T-helper 2 cell treated with Interferon-gamma antibody and Interleukin-4, amounts not matched to agents 5 μg/mL and 100 μg/mL, for 36 hours (primary cell): ENCODE results near the gene FHL2.

ENCODE experiments used
- DNase-seq: peaks from one replicate; pipeline ENCODE4 v3.0.0; 2021; ENCODE audit warnings: low spot score
- H3K27ac Mint-ChIP-seq: one replicate; pipeline ENCODE4 v1.8.0; 2021; ENCODE audit warnings: mild to moderate bottlenecking, mixed read lengths
- H3K27me3 Mint-ChIP-seq: one replicate; pipeline ENCODE4 v1.8.0; 2021; ENCODE audit warnings: low read depth, mixed read lengths
- H3K36me3 Mint-ChIP-seq: one replicate; pipeline ENCODE4 v1.8.0; 2021; ENCODE audit warnings: low read depth, mixed read lengths
- H3K4me1 Mint-ChIP-seq: one replicate; pipeline ENCODE4 v1.8.0; 2021; ENCODE audit warnings: low read depth, mixed read lengths
- H3K4me3 Mint-ChIP-seq: one replicate; pipeline ENCODE4 v1.8.0; 2022; ENCODE audit warnings: mild to moderate bottlenecking, moderate library complexity, mixed read lengths
- H3K9me3 Mint-ChIP-seq: one replicate; pipeline ENCODE4 v1.8.0; 2021; ENCODE audit warnings: mixed read lengths

Gene FHL2

GRCh38 chr2:105397953-105398335 lies 907 bp downstream of the FHL2 start:
- H3K4me1 Mint-ChIP-seq = peaks cover 10% of the 10 kb centered on the region
- H3K36me3 Mint-ChIP-seq = peaks cover 2% of the 10 kb centered on the region
- peak overlapping the region; percentile 88 for H3K4me3 Mint-ChIP-seq
- H3K27me3 Mint-ChIP-seq = peaks cover 32% of the 10 kb centered on the region
- H3K27ac Mint-ChIP-seq = peak overlapping the region; percentile 77
- H3K9me3 Mint-ChIP-seq = no peaks in the 10 kb centered on the region
- no peak for DNase-seq

- Mint-ChIP-seq H3K4me3 (peak overlapping the region; percentile 88), H3K4me1 (peaks cover 10% of the 10 kb centered on the region), H3K36me3 (peaks cover 2% of the 10 kb centered on the region), H3K27me3 (peaks cover 31% of the 10 kb centered on the region), H3K9me3 (no peaks in the 10 kb centered on the region), H3K27ac (no peak overlapping the region)
- DNase-seq = no peak
These were observed 1.7 kb downstream of the FHL2 start for GRCh38 chr2:105397025-105397722.

GRCh38 chr2:105396254-105397024 lies 2.4 kb downstream of the FHL2 start:
- Mint-ChIP-seq H3K27ac (no peak overlapping the region), H3K36me3 (peaks cover 2% of the 10 kb centered on the region), H3K9me3 (no peaks in the 10 kb centered on the region), H3K4me3 (no peak overlapping the region), H3K4me1 (peaks cover 10% of the 10 kb centered on the region), H3K27me3 (peaks cover 31% of the 10 kb centered on the region)
- peak; percentile 69 for DNase-seq

- H3K27me3 Mint-ChIP-seq = peaks cover 25% of the 10 kb centered on the region
- H3K36me3 Mint-ChIP-seq = peaks cover 2% of the 10 kb centered on the region
- no peak overlapping the region for H3K4me3 Mint-ChIP-seq
- peaks cover 10% of the 10 kb centered on the region for H3K4me1 Mint-ChIP-seq
- no peak for DNase-seq
- no peaks in the 10 kb centered on the region for H3K9me3 Mint-ChIP-seq
- H3K27ac Mint-ChIP-seq = no peak overlapping the region
These were observed 3.2 kb downstream of the FHL2 start for GRCh38 chr2:105395691-105396090.

- DNase-seq = no peak
- no peak overlapping the region for H3K27ac Mint-ChIP-seq
These were observed 3.8 kb downstream of the FHL2 start for GRCh38 chr2:105394951-105395611.

GRCh38 chr2:105393373-105394055 lies 5.3 kb downstream of the FHL2 start:
- H3K27ac Mint-ChIP-seq = no peak overlapping the region
- peaks cover 6% of the 10 kb centered on the region for H3K4me1 Mint-ChIP-seq
- peaks cover 2% of the 10 kb centered on the region for H3K36me3 Mint-ChIP-seq
- H3K27me3 Mint-ChIP-seq = peaks cover 12% of the 10 kb centered on the region
- H3K4me3 Mint-ChIP-seq = no peak overlapping the region
- DNase-seq = no peak
- H3K9me3 Mint-ChIP-seq = no peaks in the 10 kb centered on the region

More at GRCh38 chr2:105394951-105395611, 3.8 kb downstream of the FHL2 start:
- Mint-ChIP-seq H3K4me3 (no peak overlapping the region), H3K36me3 (peaks cover 2% of the 10 kb centered on the region), H3K27me3 (peaks cover 22% of the 10 kb centered on the region), H3K4me1 (peaks cover 10% of the 10 kb centered on the region), H3K9me3 (no peaks in the 10 kb centered on the region)

- Mint-ChIP-seq H3K36me3 (peaks cover 2% of the 10 kb centered on the region), H3K9me3 (no peaks in the 10 kb centered on the region), H3K4me3 (no peak overlapping the region), H3K4me1 (no peaks in the 10 kb centered on the region), H3K27ac (no peak overlapping the region), H3K27me3 (peaks cover 6% of the 10 kb centered on the region)
- no peak for DNase-seq
These were observed 6.8 kb downstream of the FHL2 start for GRCh38 chr2:105391763-105392662.

GRCh38 chr2:105391058-105391627 lies 7.7 kb downstream of the FHL2 start:
- no peak for DNase-seq
- Mint-ChIP-seq H3K4me3 (no peak overlapping the region), H3K27me3 (peaks cover 2% of the 10 kb centered on the region), H3K9me3 (no peaks in the 10 kb centered on the region), H3K4me1 (no peaks in the 10 kb centered on the region), H3K27ac (no peak overlapping the region), H3K36me3 (peaks cover 2% of the 10 kb centered on the region)

- no peaks in the 10 kb centered on the region for H3K4me1 Mint-ChIP-seq
- no peaks in the 10 kb centered on the region for H3K9me3 Mint-ChIP-seq
- DNase-seq = no peak
- H3K36me3 Mint-ChIP-seq = peaks cover 2% of the 10 kb centered on the region
- peaks cover 2% of the 10 kb centered on the region for H3K27me3 Mint-ChIP-seq
- no peak overlapping the region for H3K27ac Mint-ChIP-seq
- H3K4me3 Mint-ChIP-seq = no peak overlapping the region
These were observed 8.4 kb downstream of the FHL2 start for GRCh38 chr2:105390454-105390853.

GRCh38 chr2:105388971-105389381 lies 9.9 kb downstream of the FHL2 start:
- Mint-ChIP-seq H3K27me3 (peaks cover 2% of the 10 kb centered on the region), H3K27ac (no peak overlapping the region), H3K4me3 (no peak overlapping the region), H3K4me1 (no peaks in the 10 kb centered on the region), H3K9me3 (no peaks in the 10 kb centered on the region), H3K36me3 (peaks cover 2% of the 10 kb centered on the region)
- no peak for DNase-seq

GRCh38 chr2:105387225-105387624 lies 11.6 kb downstream of the FHL2 start:
- no peaks in the 10 kb centered on the region for H3K9me3 Mint-ChIP-seq
- H3K4me3 Mint-ChIP-seq = no peak overlapping the region
- H3K27ac Mint-ChIP-seq = no peak overlapping the region
- no peaks in the 10 kb centered on the region for H3K4me1 Mint-ChIP-seq
- no peak for DNase-seq
- no peaks in the 10 kb centered on the region for H3K36me3 Mint-ChIP-seq
- no peaks in the 10 kb centered on the region for H3K27me3 Mint-ChIP-seq

- no peak overlapping the region for H3K27ac Mint-ChIP-seq
- H3K27me3 Mint-ChIP-seq = no peaks in the 10 kb centered on the region
- no peaks in the 10 kb centered on the region for H3K4me1 Mint-ChIP-seq
- no peak overlapping the region for H3K4me3 Mint-ChIP-seq
- no peaks in the 10 kb centered on the region for H3K36me3 Mint-ChIP-seq
- H3K9me3 Mint-ChIP-seq = no peaks in the 10 kb centered on the region
- DNase-seq = no peak
These were observed 12.9 kb downstream of the FHL2 start for GRCh38 chr2:105385731-105386540.
